NCI-H146 treated with DMSO at 0.1 percent for 48 hours (cell line): Measurements from ENCODE around the gene DNASE2.
"Not testable (repeated sequence)": the region's sequence is repeated elsewhere in the genome, so short reads cannot be mapped to it uniquely, and the experiment has no call there.

ENCODE experiments used
- DNase-seq: peaks from one replicate; lab custom pipeline; 2025; ENCODE audit not compliant: unreplicated experiment; lab: John Stamatoyannopoulos, UW

Gene DNASE2

GRCh38 chr19:12881172-12881808, at the start of gene DNASE2:
TSS of gene DNASE2 (minus strand) at chr19:12881449. CDS start at chr19:12881375, 74 bp downstream.
- peak; percentile 96 for DNase-seq

DNA sequence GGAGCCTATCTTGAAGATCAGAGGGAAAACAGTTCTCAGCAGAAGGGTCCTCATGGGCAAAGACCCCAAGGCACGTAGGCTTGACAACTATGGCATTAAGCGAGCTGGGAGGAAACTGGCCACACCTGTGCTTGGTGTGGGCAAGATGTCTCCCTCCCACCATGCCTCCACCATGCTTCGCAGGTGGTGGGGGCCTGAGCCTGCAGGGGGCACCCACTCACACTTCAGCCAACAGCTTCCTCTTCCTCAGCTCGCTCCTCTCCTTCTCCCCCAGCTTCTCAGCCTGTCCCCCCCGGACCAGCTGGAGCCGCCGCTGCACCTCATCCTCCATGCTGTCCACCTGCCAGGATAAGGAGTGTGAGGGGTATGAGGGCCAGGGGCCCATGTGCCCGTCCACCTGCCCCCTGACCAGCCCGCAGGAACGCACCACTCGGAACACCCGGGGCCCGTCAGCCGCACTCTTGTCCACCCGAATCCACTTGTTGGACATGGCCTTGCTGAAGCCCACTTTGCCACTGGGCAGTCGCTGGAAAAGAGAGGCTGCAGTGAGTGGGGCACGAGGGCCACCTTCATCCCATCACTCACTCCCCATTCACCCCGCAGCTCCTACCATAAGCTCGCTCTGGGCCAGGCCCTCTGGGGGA, 48.9 kb upstream of the DNASE2 start:
- no peak for DNase-seq

DNA sequence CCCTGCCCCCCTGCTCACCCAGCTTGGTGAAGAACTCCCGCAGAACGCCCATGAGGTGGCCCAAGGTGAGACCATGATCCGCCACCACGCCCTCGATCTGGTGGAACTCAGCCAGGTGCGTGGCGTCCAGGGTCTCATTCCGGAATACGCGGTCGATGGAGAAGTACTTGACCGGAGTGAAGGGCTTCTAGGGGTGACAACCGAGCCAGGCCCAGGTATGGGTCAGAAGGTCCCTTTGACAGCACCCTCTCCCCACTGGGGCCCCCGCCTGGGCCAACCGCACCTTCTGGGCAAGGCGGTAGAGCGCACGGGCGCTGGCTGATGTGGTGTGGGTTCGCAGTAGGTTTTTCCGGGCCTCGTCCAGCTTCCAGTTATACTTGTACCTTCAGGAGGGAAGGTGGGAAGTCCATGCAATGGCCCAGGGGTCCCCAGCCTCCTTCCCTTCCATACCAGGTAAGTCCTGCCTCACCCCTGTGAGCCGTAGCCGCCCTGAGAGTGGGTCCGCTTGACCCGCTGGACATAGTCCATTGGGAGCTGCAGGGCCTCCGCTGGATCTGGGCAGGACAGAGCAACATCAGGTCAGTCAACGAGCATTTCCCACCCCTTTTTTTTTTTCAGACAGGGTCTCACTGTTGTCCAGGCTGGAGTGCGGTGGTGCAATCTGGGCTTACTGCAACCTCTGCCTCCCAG, 43.5 kb upstream of the DNASE2 start:
- DNase-seq: no peak

GRCh38 chr19:12922959-12923358, 41.7 kb upstream of the DNASE2 start:
- no peak for DNase-seq

- no peak for DNase-seq
Observed at GRCh38 chr19:12921047-12921446, 39.8 kb upstream of the DNASE2 start.

- DNase-seq: no peak
Observed at GRCh38 chr19:12918253-12918652, 37.0 kb upstream of the DNASE2 start.

- DNase-seq: not testable (repeated sequence)
Observed at GRCh38 chr19:12915860-12916259, 34.6 kb upstream of the DNASE2 start.

DNA sequence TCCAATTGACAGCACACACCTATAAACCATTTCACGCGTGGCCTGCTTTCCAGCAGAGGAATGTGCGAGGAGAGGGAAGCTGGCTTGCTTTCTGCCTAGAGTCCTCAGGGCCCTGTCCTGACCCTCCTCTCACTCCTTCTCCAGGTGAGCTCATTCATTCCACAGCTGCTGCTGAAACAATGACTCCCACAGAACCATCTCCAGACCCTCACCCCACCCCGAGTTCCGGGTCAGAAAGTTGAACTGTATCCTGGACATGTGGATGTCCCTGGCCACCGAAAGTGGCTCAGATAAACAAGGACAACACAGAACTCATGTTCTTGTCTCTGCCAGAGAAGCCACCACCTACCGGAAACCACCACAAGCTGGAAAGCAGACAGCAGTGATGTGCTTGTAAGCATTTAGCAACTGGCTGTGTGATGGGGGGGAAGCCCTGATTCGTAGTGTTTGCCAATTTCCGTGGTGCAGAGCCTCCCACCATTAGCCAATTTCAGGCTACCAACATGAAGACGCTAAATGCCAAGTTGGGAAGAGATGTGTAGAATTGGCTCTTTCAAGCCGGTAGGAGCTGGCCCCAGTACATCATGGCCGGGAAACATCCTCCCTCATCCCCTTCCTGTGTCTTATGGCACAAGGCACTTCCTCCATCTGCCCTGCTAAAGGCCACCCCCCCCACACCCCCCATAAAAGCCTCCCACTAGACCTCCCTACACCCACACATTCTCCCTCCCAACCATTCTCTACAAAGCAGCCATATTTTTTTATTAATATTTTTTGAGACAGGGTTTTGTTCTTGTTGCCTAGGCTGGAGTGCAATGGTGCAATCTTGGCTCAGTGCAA, 32.8 kb upstream of the DNASE2 start:
- DNase-seq: no peak

DNA sequence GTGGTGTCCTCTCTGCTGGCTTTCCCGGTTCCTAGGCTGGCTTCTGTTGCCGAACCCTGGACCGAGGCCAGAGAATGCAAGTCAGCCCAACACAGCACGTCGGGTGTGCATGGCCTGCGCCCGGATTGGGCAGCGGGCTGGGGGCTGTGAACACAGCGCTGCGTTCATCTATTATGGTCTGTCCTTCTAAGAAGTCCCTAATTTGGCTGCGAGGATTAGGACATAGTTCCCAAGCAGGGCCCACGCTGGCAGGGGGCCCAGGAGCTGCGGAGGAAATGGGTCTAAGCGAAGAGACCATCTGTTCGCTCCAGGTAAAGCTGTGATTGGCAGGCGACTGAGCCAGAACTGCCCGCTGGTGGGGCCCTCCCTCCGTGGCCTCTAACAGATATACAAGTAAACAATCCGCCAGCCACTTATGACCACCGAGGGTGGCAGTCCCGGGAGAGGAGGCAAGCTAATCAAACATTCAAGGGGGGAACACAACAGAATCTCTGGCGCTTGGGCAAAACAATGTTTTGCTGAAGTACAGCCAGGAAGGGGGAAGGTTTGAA, 31.8 kb upstream of the DNASE2 start:
- peak; percentile 97 for DNase-seq

DNA sequence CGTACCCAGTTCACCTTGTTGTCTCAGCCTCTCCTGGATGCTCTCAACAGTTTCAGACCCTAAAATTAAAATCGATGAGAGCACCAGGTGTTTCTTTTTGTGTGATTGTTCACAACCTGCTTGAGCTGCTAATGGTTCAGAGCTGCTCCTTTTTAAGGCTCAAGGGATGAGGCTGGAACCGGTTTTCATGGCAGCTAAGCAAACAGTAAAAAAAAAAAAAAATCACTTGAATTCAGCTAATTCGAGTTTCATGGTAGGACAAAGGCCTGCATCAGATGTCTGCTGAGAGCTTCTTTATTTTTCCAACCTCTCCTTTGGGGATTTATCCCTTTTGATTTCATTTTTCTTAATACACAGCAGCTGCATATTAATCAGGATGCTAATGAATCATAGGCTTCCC, 31.3 kb upstream of the DNASE2 start:
- DNase-seq: peak; percentile 99

DNA sequence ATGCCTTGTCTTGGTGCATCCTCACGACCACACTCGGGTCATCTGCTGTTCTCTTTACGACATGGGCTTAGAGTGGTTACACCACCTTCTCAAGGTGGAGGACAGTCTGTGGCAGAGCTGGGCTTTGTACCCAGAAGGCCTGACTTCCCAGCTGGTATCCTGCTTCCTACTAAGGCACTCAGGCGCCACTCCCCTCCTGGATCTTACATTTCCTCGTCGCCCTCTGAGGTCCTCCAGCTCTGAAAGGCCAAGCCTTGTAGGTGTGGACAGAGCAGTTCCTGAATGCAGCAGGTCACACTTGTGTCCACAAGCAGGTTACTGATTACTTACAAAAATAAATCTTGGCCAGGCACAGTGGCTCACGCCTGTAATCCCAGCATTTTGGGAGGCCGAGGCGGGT, 25.9 kb upstream of the DNASE2 start:
- DNase-seq: no peak

DNA sequence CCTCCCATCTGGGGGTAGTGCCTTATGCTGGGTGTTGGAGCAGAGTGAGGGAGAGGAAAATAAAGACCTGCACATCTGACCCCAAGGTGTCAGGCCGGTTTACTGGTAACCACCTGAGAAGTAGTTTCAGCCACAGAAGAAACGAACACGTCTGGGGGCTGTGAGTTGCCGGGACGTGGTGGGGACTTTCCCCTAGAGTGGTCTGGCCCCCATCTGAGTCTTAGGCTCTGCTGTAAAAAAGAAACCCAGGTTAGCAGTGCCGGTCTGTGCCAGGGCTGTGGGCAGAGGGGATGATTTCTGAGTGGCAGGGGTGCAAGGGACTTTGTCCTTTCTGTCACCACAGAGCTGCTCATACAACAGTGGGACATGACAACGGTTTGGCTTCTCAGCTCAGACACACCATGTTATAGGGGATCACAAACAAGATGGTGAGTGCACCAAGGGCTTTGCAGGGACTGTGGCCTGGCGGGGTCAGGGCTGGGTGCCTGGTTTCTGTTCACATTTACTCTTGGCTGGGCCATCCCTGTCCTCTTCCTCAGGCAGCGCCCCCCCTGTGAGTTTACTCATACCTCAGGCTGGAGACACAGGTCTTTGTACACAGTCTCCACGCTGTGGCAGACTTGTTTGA, 18.8 kb upstream of the DNASE2 start:
- DNase-seq: no peak

- no peak for DNase-seq
Observed at GRCh38 chr19:12896460-12896859, 15.2 kb upstream of the DNASE2 start.

- DNase-seq: no peak
Observed at GRCh38 chr19:12893582-12893981, 12.3 kb upstream of the DNASE2 start.

DNA sequence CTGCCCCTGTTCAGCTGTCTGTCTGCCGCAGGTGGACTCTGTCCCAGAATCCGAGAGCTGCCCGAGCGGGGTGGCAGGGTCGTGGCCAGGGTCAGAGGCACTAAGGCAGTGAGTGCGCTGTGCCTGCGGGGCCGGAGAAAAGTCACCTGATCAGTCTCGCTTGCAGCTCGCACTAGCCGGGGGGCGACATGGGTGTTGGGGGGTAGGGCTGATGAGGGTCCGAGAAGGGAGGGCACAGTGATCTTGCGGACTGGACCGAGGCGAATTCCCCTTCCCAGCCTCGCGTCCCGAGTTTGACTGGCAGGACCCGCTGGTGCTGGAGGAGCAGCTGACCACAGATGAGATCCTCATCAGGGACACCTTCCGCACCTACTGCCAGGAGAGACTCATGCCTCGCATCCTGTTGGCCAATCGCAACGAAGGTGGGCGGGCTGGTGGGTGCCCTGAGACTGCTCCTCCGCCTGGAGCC, 10.3 kb upstream of the DNASE2 start:
- DNase-seq: no peak

DNA sequence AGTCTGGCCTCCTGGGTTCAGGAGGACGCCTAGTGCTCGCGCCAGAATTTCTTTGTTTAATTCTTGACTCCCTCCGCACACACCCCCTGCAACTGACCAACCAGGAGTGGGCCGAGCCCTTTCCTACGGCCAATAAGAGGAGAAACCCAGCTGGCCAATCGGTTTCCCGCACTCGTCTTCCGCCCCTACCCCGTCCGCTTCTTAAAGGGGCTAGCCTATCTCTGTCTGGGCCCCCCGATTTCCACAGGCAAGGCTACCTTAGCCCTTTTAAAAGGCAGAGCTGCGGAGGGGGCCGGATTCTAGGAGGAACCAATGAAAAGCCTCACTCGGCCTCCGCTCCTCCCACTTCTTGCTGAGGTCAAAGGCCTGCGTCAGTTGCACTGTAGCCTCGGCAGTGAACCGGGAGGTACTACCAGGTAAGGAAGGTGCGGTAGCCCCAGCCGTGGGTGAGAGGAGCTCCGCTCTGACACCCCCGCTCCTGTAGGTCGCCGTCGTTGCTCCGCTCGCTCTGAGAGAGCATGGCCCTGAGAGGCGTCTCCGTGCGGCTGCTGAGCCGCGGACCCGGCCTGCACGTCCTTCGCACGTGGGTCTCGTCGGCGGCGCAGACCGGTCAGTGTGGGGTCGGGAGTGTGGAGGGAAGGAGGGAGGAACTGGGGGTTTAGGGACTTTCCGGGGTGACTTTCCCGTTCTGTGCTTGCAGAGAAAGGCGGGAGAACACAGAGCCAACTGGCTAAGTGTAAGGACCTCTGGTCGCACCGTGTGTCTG, 9.7 kb upstream of the DNASE2 start, which contains the start of gene GCDH:
Gene GCDH, plus strand, starts transcription at position 374 of the 766 bp plus-strand sequence. Its CDS starts 145 bp downstream, at position 519.
- DNase-seq: peak; percentile 100

- not testable (repeated sequence) for DNase-seq
Observed at GRCh38 chr19:12890299-12890786, 9.1 kb upstream of the DNASE2 start.

DNA sequence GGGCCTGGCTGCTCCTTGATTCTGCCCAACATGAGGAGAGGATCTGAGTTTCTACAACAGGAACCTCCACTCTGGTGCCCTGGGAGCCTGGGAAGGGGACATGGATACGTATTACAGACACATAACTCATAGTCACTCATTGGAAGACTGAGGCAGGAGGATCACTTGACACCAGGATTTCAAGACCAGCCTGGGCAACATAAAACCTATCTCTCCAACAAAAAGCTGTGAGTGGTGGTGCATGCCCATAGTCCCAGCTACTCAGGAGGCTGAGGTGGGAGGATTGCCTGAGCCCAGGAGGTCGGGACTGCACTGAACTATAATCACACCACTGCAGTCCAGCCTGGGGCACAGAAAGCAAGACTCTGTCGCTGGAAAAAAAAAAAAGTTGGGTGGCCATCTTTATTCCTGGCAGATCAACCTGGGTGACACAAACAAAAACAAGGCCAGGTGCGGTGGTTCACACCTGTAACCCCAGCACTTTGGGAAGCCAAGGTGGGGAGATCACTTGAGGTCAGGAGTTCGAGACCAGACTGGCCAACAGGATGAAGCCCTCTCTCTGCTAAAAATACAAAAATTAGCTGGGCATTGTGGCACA, 6.9 kb upstream of the DNASE2 start:
- no peak for DNase-seq
